HG02885 (cell line): ENCODE measurements around the gene SUV39H1.
A peak's percentile ranks its signal among the peaks of the same experiment; 100 is the strongest.
"Not testable (repeated sequence)": the region's sequence is repeated elsewhere in the genome, so short reads cannot be mapped to it uniquely, and the experiment has no call there.

Experiments used
- ATAC-seq: cut with Tn5 transposase; IDR thresholded peaks from one replicate; pipeline ENCODE4 v1.9.1; 2021; ENCODE audit warnings: mild to moderate bottlenecking; ENCODE audit not compliant: unreplicated experiment, poor library complexity

SUV39H1 gene, protein sequence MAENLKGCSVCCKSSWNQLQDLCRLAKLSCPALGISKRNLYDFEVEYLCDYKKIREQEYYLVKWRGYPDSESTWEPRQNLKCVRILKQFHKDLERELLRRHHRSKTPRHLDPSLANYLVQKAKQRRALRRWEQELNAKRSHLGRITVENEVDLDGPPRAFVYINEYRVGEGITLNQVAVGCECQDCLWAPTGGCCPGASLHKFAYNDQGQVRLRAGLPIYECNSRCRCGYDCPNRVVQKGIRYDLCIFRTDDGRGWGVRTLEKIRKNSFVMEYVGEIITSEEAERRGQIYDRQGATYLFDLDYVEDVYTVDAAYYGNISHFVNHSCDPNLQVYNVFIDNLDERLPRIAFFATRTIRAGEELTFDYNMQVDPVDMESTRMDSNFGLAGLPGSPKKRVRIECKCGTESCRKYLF

DNA sequence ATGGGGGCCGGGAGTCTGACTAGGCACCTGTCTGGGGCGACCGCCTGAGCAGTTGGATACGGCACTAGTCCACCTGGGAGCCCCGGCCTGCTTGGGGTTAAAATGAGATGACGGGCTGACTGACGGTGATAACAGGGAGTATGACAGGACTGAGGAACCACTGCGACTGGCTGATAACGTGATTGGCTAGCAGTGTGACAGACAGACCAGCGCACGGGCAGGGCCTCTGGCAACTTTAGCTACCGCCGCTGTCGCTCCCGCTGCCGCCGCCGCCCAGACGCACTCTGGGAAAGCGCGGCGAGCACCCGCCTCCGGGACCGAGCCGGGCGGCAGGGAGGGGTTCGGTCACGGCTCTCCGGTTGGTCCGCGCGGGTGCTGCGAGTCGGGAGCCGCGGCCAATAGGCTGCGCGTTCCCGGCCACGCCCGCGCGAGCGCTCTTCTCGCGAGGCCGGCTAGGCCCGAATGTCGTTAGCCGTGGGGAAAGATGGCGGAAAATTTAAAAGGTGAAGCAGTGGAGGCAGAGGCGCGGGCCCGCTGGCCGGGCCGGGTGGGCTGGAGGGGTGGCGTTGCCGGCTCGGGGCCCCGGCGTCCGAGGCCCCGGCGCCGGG is at the start of gene SUV39H1:
Gene SUV39H1 (plus strand): TSS at position 434 of the 608 bp plus-strand sequence. CDS start 51 bp downstream, at position 485.
- ATAC-seq, result peak; percentile 90

DNA sequence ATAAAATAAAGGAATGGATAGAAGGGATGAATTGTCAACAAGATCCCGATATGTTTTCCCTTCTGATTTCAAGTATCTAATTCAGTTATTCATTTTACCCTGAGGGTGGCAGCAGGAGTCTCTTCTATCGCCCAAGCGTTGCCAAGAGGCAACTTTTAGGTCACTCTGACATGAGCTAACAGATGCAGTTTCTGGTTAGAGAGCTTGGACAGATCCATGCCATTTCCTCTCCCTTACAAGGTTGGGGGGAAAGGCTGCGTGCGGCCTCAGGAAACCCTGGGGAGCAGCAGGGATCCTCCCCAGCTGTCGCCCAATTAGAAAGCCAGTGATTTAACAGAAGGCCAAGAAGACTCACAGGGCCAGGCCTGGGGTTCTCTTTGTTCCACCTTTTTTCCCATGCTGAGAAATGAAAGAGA is 48.2 kb upstream of the SUV39H1 start:
- no peak for ATAC-seq

DNA sequence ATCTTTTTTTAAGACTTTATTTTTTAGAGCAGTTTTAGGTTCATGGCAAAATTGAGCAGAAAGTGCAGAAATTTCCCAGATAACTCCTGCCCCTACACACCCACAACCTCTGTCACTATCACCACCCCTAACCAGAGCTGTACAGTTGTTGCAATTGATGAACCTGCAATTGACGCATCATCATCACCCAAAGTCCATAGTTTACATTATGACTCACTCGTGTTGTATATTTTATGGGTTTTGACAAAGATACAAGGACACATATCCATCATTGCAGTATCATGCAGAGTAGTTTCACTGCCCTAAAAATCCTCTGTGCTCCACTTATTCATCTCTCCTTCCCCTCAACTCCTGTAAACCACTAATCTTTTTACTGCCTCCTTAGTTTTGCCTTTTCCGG is 47.4 kb upstream of the SUV39H1 start:
- no peak for ATAC-seq

DNA sequence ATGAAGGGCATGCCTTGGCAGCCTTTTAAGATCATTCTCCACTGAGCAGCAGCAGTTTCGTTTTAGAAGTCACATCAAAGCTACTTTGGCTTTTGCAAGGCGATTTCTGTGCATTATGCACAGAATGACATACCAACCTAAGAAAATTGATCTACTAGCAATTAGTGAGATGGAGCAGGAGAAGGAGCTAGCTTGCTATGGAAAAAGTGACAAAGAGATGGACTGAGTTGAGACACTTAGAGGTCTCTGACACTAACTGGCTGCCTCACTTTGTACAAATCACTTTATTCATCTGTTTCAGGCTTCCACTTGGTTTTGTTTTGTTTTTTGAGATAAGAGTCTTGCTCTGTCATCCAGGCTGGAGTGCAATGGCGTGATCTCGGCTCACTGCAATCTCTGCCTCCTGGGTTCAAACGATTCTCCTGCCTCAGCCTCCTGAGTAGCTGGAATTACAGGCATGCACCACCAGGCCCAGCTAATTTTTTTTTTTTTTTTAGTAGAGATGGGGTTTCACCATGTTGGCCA is 44.4 kb upstream of the SUV39H1 start:
- not testable (repeated sequence) for ATAC-seq

DNA sequence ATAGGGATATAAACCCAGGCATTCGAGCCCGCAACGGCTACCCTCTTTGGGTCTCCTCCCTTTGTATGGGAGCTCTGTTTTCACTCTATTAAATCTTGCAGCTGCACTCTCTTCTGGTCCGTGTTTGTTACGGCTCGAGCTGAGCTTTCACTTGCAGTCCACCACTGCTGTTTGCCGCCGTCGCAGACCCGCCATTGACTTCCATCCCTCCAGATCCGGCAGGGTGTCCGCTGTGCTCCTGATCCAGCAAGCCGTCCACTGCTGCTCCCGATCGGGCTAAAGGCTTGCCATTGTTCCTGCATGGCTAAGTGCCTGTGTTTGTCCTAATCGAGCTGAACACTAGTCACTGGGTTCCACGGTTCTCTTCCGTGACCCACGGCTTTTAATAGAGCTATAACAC is 41.8 kb upstream of the SUV39H1 start:
- not testable (repeated sequence) for ATAC-seq

DNA sequence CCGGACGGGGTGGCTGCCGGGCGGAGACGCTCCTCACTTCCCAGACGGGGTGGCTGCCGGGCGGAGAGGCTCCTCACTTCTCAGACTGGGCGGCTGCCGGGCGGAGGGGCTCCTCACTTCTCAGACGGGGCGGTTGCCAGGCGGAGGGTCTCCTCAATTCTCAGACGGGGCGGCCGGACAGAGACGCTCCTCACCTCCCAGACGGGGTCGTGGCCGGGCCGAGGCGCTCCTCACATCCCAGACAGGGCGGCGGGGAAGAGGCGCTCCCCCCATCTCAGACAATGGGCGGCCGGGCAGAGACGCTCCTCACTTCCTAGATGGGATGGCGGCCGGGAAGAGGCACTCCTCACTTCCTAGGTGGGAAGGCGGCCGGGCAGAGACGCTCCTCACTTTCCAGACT is 36.8 kb upstream of the SUV39H1 start:
- not testable (repeated sequence) for ATAC-seq

DNA sequence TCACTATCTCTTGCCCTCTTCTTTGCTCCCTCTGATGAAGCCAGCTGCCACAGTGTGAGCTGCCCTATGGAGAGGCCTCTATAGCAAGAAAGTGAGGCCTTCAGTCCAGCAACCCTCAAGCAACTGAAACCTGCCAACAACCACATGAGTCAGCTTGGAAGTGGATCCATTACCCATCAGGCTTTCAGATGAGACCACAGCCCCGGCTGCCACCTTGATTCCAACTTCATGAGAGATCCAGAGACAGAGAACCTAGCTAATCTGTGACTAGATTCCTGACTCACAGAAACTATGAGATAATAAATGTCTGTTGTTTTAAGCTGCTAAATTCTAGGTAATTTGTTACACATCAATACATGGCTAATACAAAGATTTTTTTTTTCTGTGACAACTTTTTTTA is 33.3 kb upstream of the SUV39H1 start:
- ATAC-seq, result no peak

DNA sequence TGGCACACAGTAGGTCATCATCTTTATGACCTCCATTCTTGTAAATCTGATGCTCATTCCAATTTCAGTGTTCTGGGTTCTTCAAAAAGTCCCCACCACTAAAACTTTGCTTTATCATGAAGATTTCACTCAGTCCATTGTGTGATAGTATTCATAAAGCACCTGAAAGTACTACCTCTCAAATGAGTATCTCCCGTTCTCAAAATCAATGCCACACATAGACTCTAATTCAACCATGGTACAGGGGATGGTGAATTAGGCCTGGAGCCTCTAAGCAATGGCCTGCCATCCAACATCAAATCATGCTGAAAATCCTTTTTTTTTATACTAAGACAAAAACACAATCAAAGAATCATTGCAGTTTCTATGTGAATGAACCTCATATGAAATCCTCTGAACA is 32.4 kb upstream of the SUV39H1 start:
- ATAC-seq, result no peak

DNA sequence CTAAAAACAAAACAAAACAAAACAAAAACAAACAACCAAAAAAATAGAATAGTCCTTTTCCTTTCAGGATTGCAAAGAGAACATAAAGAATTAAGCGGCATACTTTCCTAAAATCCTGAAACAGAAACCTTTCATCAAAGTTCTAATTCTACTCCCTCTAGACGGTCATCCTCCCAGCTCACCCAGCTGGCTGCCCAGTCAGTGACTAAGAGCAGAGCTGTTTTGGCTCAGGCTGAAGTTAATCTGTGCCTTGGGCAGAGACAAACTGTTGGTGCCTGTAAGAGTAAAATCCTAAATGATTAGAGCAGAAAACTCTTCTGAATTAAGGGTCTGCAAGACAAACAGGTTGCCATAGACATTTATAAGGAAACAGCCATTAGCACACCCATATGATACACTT is 30.5 kb upstream of the SUV39H1 start:
- no peak for ATAC-seq

DNA sequence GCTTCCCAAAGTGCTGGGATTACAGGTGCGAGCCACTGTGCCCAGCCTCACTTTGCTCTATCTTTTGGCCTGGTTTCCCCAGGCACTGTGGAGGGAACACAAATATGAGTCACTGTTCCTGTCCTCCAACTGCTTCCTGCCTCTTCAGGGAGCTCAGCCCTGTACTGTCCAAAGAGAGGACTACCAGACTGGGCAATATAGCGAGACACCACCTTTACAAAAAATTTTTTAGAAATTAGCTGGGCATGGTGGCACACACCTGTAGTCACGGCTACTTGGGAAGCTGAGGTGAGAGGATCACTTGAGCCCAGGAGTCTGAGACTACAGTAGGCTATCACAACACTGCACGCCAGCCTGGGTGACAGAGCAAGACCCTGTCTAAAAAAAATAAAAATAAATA is 29.9 kb upstream of the SUV39H1 start:
- no peak for ATAC-seq

DNA sequence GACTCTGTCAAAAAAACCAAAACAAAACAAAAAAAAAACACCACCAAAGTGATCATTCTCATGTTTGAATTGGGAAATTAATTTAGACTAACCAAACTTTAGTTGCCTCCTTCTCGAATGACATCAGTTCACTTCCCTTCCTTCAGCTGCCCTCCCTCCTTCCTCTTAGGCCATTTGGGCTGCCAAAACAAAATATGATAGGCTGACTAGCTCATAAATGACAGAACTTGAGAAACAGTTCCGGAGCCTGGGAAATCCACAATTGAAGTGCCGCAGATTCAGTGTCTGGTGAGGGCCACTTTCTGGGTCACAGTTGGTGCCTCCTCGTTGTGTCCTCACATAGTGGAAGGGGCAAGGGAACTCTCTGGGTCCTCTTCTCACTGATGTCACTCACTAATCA is 29.0 kb upstream of the SUV39H1 start:
- ATAC-seq, result no peak

DNA sequence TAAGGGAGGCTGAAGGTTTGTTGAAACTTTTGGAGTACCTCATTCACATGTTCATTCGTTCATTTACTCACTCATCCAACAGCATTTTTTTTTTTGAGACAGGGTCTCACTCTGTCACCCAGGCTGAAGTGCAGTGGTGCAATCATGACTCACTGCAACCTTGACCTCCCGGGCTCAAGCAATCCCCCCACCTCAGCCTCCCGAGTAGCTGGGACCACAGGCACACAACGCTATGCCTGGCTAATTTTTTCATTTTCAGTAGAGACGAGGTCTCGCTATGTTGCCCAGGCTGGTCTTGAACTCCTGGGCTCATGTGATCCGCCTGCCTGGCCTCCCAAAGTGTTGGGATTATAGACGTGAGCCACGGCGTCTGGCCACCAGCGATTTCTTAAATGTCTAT is 28.3 kb upstream of the SUV39H1 start:
- not testable (repeated sequence) for ATAC-seq

DNA sequence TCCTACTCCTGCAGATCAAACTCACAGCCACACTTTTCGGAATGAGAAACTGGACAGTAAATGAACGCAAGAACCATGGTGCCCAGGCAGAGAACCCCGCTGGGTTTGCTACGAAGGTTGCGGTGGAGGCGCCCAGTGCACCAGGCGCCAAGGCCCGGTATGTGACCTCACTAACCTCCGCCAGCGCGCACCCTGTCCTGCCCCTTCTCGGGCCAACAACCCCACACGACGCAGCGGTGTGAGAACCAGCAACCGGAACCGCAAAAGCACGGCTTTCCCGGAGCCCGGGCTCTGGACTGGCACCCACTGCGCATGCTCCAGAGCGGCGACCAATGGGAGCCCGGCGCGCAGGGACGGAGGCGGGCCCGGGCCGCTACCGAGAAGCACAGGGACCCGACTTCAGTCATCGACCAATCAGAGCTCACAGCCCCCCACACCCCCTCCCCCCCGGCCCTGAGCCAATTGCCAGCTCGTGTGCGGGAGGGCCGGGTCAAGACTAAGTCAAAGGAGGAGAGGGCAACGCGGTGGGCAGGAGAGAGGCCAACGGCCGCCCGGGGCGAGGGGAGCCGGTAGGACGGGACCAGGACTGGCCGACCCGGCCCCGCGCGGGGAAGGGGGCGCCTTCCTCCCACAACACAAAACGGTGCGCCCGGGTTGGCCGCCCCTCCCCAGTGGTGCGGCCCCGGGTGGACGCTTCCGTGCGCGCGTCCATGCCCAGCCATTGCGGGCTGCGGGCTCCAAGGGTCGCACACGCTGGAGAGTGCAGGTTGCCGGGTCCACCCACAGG is 20.2 kb upstream of the SUV39H1 start:
- ATAC-seq, result peak; percentile 89

DNA sequence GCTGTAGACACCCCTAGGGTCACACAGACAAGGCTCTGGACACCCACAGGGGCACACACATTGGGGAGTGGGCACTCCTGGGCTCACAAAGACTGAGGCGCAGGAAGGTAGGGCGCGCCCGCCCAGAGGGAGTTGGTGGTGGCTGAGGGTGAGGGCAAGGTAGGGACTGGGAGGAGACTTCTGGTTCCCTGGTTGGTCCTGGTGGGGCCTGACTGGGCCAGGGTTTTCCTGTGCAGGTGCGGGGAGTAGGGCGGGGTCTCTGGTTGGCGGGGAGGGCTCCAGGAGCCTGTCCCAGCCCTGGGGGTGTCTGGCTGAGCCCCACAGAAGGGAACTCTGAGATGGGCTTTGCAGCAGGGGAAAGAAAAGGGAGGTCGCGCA is 19.7 kb upstream of the SUV39H1 start:
- no peak for ATAC-seq

DNA sequence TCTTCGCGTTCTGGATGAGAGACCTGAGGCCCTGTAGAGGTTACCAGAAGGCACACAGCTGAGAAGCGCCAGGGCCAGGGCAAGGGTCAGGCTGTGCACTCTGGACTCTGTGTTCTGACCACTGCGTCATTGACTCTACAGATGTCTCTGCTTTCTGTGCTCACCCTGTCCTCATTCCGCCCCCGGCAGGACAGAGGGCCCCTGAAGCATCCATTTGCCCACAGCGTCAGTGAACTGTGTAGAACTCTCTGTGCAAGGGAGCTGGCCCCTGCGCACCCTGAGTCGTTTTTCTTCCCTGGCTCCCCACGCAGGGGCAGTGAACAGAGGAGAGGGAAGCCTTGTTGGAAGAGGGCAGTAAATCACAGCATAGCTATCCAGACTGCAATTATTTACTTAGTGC is 19.0 kb upstream of the SUV39H1 start:
- ATAC-seq, result no peak

DNA sequence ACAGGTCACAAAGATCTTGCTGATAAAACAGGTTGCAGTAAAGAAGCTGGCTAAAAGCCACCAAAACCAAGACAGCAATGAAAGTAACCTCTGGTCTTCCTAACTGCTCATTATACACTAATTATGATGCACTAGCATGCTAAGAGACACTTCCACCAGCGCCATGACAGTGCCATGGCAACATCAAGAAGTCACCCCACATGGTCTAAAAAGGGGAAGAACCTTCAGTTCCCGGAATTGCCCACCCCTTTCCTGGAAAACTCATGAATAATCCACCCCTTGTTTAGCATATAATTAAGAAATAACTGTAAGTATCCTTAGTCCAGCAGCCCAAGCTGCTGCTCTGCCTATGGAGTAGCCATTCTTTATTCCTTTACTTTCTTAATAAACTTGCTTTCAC is 16.1 kb upstream of the SUV39H1 start:
- not testable (repeated sequence) for ATAC-seq

DNA sequence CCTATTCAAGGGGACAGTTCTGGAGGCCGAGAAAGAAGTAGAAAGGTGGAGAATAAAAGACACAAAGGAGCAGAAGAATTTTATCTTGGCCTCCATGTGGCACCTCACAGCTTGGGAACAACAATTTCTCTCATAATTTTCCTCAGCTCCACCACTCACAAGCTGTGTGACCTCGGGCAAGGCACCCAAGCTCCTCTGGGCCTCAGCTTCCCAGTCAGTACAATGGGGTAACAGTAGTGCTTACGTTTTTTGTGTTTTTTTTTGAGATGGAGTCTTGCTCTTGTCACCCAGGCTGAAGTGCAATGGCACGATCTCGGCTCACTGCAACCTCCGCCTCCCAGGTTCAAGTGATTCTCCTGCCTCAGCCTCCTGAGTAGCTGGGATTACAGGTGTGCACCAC is 15.6 kb upstream of the SUV39H1 start:
- ATAC-seq, result not testable (repeated sequence)

DNA sequence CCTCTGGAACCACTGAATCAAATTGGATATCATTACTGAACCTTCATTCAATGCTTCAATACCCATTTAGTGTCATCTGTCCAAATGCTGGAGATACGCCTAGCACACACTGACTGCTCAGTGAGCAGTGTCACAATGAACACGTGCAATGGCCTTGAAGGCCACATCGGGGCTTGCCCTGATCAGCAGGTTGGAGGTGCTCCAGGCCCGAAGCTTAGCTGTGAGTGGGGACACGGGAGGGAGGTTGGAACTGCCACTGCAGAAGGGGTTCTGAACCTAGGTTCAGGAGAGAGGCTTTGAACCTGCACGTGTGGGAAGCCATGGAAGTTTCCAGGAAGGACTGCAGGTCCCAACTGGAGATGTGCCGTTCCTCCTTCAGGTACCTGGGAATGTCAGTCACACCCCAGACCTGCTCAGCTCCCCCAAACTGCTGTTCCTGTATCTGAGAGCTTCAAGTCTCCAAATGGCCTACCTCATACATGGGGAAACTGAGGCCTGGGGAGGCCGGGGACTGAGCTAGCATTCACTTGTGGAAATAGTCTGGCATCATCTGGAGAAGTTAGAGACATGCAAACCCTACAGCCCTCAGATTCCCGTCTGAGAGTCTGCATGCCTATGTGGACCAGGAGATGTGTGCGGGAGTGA is 14.9 kb upstream of the SUV39H1 start:
- no peak for ATAC-seq

DNA sequence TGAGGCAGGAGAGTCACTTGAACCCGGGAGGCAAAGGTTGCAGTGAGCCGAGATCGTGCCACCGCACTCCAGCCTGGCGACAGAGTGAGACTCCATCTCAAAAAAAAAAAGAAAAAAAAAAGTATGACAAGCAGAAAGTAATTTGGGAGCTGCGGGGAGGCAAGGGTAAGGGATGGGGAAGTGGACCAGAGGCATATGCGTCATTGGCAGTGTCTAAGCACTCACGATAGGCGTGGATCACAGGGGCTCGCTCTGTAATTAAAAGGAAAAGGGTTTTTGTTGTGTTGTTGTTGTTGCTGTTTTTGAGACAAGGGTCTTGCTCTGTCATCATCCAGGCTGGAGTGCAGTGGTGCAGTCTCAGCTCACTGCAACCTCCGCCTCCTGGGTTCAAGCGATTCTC is 13.7 kb upstream of the SUV39H1 start:
- ATAC-seq, result not testable (repeated sequence)

DNA sequence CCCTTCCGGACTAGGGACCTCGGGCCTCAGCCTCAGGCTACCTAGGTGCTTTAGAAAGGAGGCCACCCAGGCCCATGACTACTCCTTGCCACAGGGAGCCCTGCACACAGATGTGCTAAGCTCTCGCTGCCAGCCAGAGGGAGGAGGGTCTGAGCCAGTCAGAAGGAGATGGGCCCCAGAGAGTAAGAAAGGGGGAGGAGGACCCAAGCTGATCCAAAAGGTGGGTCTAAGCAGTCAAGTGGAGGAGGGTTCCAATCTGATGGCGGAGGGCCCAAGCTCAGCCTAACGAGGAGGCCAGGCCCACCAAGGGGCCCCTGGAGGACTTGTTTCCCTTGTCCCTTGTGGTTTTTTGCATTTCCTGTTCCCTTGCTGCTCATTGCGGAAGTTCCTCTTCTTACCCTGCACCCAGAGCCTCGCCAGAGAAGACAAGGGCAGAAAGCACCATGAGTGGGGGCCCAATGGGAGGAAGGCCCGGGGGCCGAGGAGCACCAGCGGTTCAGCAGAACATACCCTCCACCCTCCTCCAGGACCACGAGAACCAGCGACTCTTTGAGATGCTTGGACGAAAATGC is 13.0 kb upstream of the SUV39H1 start, which contains the start of gene WAS:
Gene WAS (plus strand): TSS at position 389 of the 572 bp plus-strand sequence. CDS start 55 bp downstream, at position 444.
- peak; percentile 76 for ATAC-seq
